MV-4-11 (cell line): ENCODE measurements around the gene THOP1.
A peak's percentile ranks its signal among the peaks of the same experiment; 100 is the strongest.

ENCODE experiments used
- DNase-seq: peaks from one replicate; lab custom pipeline; 2025; lab: John Stamatoyannopoulos, UW

THOP1 gene

GRCh38 chr19:2785244-2785997 lies at the start of gene THOP1:
THOP1 (plus strand) TSS chr19:2785503; CDS start chr19:2785663, 160 bp downstream.
- DNase-seq, result peak; percentile 100

GRCh38 chr19:2736550-2737190 lies 48.6 kb upstream of the THOP1 start:
- DNase-seq, result no peak

GRCh38 chr19:2739602-2740313 lies 45.5 kb upstream of the THOP1 start, which contains the start of gene SLC39A3:
SLC39A3 (minus strand) TSS chr19:2740017; CDS start chr19:2737257, 2,760 bp downstream.
- peak; percentile 99 for DNase-seq

GRCh38 chr19:2740314-2740656 lies 45.0 kb upstream of the THOP1 start:
- no peak for DNase-seq

GRCh38 chr19:2743099-2743498 lies 42.2 kb upstream of the THOP1 start:
- DNase-seq, result no peak

- DNase-seq, result no peak
These were observed 41.2 kb upstream of the THOP1 start for GRCh38 chr19:2744113-2744512.

- no peak for DNase-seq
These were observed 38.0 kb upstream of the THOP1 start for GRCh38 chr19:2747349-2747748.

GRCh38 chr19:2750808-2751437 lies 34.4 kb upstream of the THOP1 start:
- peak; percentile 33 for DNase-seq

- no peak for DNase-seq
These were observed 33.9 kb upstream of the THOP1 start for GRCh38 chr19:2751438-2751830.

- DNase-seq, result no peak
These were observed 30.4 kb upstream of the THOP1 start for GRCh38 chr19:2754659-2755447.

GRCh38 chr19:2755448-2755705 lies 29.9 kb upstream of the THOP1 start:
- DNase-seq, result no peak

GRCh38 chr19:2755811-2756210 lies 29.5 kb upstream of the THOP1 start:
- no peak for DNase-seq

GRCh38 chr19:2756477-2756876 lies 28.8 kb upstream of the THOP1 start:
- DNase-seq, result no peak

GRCh38 chr19:2756921-2757881 lies 28.1 kb upstream of the THOP1 start:
- no peak for DNase-seq

GRCh38 chr19:2758601-2759313 lies 26.5 kb upstream of the THOP1 start:
- DNase-seq, result no peak

GRCh38 chr19:2759362-2759761 lies 25.9 kb upstream of the THOP1 start:
- DNase-seq, result peak; percentile 74

- no peak for DNase-seq
These were observed 25.3 kb upstream of the THOP1 start for GRCh38 chr19:2759965-2760364.

GRCh38 chr19:2761309-2761677 lies 24.0 kb upstream of the THOP1 start:
- no peak for DNase-seq

GRCh38 chr19:2761876-2762782 lies 23.2 kb upstream of the THOP1 start:
- DNase-seq, result no peak
